GM18870 (cell line): Measurements from ENCODE around the gene ESR2.

ENCODE experiments used
- ATAC-seq: cut with Tn5 transposase; IDR thresholded peaks from one replicate; pipeline ENCODE4 v1.9.1; 2021; ENCODE audit warnings: moderate library complexity; ENCODE audit not compliant: unreplicated experiment

The ESR2 gene

DNA sequence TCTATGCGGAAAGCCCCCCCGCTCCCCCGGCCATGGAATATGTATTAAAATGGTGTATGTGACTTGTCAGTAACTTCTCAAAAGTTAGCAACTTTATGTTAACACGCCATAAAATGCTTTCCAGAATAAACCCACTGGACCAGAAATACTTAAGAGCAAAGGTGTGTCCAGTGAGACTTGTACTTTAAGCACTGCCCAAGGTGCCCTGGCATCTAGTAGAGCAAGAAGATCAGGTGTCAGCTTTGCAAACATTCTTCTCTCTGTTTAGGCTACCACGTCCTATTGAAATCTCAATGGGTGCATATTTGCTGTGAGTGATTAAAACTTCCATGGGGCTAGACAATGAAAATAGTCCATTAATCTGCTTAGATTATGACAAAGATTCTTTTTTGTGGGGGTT is 201.2 kb downstream of the ESR2 start:
- no peak for ATAC-seq

DNA sequence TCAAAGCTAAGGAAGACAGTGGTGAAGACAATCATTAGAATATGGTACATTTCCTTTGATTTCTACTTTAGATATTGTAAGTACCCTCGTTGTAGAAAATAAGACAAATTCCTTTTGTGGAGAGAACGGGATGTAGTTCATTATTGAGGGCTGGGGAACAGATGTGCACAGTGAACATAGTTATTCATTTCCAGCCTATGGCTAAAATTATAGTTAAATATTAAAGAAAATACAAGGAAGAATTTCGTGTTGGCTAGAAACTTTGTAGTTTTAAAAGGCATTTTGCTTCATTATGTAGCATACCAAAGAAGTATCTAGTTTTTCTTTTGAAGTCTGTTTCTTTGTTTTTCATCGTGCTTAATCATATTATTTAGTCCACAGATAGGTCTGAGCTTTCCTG is 201.8 kb downstream of the ESR2 start:
- no peak for ATAC-seq

DNA sequence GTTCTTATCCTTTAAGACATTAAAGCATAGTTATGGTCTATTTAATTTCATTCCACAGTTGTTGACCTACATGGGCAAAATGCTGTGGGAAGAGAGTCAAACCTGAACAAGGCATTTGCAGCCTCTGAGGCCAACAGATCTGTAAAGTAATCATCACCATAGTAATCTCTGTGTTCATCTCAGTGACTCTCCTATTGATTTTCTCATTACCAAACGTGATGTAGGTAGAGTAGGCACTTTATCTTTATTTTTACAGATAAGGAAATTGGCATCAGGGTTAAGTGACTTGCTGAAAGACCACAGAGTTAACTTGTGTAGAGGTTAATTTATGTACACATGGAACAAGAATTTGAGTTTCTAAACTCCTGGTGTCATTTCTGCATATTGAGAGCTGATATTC is 203.0 kb downstream of the ESR2 start:
- ATAC-seq, result no peak

DNA sequence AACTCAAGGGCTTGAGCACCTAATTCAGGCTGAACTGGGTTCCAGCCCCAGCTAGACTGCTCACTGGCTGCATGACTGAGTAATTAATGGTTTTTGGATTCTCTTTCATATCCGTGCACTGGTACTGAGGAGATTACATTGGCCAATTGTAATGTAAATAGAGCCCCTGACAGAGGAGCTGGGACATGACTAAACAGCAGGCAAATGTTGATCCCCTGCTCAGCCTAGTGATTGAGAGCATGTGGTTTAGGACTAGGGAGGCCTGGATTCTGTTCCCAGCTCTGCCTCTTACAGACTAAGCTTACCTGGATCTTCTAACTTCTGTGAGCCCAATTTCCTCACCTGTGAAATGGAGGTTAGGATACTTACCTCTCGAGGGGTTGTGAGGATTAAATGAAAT is 204.3 kb downstream of the ESR2 start:
- ATAC-seq, result no peak

DNA sequence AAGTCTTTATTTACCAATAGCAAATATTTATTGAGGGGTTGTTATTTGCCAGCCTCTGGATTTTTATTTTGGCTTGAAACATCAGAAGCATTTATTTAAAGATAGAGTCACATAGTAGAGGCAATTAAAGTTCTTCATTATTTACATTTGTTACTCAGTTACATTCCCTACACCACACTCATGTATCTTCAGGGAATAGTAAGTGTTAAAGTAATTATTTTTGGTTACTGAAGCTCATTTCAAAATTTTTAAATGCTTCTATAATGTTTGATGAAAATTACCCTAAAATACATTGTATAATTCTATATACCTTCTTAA is 205.6 kb downstream of the ESR2 start:
- no peak for ATAC-seq

DNA sequence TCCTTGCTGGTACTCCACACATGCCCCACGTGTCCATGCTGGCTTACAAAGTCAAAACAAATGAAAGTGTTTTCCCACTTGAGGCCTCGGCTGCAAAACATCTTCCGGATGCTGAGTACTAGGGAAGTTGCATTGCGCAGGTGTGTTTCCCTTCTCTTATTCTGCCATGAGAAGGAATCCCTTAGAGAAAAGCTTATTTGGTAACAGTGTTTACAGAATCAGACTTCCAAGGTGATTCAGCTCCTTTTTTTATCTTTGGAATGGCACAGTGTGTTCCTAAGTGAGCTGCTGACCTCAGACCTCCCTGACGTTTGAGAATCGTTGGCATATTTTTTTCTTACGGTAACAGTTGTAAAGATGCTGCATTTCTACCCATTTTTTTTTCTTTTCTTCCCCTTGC is 211.3 kb downstream of the ESR2 start:
- no peak for ATAC-seq

DNA sequence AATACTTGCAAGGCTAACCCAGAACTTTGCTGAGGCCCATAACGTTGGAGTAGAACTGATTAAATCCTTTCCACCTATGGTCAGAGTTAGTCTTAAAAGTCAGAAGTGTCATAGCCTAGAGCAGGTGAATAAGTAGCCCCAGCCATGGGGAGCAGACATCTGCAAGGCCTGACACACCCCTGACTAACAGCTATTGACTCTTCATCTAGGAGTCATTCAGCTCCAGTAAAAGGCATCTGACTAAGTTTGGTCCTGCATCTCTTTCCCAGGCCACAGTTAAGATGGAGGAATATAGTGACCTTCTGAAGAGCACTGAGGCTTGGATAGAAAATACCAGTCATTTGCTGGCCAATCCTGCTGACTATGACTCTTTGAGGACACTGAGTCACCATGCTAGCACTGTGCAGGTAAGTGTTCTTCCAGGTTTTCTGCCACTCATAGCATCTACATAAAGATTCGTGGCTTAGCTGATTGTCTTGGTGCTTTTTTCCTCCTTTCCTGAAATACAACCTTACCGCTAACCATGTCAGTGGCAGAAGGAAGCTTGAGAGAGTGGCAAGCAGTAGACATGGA is 212.9 kb downstream of the ESR2 start:
- no peak for ATAC-seq

DNA sequence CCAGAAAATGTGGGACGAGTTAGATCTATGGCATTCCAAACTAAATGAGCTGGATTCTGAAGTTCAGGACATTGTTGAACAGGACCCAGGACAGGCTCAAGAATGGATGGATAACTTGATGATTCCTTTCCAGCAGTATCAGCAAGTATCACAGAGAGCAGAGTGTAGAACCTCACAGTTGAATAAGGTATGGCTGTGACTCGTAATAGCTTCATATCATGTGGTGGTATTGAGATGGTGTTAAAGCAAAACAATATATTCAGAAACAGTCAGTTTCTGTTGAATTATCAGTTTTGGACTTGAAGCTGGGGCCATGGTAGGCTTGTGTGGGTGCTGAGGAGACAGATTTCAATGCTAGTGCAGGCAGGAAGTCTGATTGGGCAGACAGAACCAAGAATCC is 213.7 kb downstream of the ESR2 start:
- ATAC-seq, result no peak

DNA sequence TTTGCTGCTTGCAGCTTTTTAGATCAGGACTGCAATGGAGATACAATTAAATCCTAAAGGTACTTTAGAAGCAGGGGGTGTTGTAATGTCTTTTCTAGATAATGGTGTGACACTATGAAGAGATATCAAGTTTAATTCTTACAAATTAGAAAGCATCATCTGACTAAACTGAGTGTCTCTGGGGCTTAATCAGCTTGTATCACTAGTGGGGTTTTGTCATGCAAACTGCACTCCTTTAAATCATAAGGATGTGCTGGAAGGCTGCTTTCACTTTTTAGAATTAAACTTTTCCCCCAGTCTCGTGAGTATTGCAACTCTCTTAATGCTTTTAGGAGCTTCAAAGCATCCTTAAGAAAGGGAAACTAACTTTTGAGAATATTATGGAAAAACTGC is 218.6 kb downstream of the ESR2 start:
- ATAC-seq, result no peak

DNA sequence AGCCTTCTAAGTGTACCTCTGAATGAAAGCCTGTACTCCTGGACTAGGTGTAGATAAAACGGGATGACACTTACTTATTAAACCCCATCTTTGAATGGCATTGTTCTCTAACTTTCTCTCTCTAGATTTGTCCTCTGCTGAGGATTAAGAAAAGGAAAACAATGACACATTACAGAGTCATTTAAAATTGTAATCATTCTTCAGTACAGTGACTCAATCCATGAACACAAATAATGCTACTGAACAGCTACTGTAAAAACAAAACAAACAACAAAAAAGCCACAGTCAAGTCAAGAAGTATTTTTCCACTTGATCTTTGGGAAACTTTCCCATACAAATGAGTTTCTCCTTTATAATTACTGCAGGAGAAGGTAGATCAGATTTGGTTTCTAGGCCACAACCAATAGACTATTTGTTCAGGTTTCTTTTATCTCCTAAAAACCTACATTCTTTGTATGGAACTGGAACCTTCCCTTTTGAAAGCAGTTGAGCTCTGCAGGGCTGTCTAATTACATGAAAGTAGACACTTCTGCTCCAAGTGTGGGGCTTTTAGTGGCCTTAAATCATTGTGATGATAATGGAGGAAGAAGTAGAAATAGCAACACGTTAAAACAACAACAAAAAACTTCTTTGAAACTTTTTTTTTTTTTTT is 219.1 kb downstream of the ESR2 start:
- ATAC-seq, result no peak

DNA sequence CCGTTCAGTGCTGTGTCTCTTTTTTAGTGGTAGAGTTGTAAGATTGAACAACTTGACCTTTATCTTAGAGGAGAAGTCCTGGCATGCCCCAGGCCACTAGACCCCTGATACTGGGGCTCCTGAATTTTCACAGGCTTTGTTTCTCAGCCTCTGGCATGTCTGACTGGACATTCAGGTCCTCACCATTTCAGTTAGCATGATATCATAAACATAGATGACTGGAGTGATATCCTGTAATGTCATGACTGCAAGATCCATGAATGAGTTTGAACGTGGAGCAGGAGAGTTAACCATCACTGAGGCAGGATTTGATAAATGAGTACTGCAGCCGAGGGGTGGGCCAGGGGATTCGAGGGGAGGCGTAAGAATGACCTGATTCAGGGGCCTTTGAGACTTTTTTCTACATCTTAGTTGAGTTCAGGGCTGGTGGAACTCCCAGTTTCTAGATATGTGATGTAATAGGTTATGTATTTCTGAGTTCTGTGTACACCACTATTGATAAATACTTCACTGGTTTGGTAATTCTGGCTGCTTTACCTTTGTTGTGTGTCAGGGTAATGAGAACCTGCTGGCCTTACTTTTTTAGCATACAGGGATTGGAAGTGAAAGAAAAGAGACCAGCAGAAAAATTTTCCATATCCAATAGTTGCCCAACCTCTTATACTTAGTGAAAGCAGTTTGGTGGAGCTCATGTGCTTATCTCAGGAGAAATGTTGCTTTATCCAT is 224.4 kb downstream of the ESR2 start:
- no peak for ATAC-seq

DNA sequence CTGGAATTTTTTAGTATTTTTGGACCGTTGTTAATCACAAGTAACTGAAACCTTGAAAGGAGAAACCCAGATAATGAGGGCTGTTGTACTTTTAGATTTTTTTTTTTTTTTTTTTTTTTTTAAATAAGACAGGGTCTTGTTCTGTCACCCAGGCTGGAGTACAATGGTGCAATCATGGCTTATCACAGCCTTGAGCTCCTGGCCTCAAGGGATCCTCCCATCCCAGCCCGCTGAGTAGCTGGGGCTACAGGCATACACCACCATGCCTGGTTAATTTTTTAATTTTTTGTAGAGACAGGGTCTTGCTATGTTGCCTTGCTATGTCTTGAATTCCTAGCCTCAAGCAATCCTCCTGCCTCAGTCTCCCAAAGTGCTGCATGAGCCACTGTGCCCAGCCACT is 229.7 kb downstream of the ESR2 start:
- no peak for ATAC-seq

DNA sequence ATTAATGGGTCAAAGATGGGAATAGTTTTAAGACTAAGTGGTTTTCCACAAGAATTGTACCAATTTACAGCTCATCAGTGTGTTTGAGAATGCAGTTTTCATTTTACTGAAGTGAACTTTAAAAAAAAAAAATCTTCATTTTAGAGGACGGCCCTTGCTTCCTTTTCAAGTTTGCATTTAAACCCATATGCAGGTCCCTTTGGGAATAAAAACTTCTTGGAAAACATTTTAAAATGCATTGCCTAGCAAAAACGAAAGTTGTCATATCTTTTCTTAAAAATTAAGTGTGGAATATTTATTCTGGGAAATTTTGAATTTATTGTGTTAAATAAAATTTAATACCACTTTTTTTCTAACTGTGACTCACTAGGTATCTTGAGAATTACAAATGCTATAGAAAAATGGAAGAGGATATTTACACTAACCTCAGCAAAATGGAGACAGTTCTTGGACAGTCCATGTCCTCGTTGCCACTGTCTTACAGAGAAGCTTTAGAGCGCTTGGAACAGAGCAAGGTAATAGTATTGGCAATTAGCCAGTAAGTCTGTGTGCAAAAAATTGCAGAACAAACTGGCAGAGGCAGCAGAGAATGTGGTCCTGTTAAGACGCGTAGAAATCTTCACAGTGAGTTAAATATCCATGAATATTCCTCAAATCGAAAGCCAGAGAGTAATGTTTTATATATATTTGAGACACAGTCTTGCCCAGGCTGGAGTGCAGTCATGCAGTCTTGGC is 231.6 kb downstream of the ESR2 start:
- no peak for ATAC-seq

DNA sequence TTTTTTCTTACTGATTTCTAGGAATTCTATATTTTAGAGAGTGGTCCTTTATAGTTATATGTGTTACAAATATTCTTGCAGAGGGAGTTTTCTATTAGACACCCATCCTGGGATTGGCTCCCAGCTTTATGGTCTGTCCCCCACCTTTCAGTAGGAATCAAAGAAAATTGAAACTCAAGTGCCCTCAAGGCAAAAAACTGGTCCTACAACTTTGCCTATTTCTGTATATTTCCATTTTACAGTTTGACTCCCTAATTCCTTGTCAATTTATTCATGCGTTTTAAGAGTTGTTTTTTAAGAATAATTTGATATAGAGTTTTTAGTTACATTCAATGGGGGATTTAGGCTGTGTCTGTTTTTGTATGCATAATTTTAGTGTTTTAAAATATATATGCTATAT is 232.5 kb downstream of the ESR2 start:
- no peak for ATAC-seq

DNA sequence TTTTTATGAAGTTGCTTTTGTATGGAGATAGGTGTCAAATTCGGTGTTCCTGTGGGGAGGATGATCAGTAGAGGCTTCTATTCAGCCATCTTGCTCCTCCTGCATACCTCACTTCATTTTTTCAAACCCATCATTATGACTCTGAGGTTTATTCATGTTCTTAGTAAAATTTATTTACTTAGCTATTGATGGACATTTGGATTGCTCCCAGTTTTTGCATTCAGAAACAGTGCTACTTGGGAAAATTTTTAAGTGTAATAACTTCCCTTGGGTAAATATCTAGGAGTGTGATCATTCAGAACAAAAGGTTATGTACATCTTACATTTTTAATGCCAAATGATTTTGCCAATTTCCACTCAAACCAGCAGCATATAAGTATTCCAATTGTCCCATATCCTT is 233.1 kb downstream of the ESR2 start:
- no peak for ATAC-seq

DNA sequence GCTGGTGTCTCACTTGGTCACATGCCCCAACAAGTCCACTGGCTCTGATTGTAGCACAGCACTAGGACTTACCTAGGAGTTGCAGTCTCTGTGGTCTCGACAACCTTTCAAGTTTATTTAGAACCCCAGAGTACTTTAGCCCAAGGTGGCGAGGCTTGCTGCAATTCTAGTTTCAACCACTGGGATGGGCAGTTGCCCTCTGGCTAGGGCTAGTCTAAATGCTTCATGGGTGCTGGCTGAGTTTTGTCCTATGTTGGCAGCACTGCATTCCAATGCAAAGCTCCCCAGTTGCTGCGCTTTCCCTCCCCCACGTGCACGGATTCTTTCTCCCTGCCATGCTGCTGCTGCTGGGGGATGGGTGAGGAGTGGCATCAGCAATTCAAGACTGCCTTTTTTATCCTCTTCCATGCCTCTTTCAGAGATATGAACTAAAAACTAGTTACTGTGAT is 233.5 kb downstream of the ESR2 start:
- no peak for ATAC-seq

DNA sequence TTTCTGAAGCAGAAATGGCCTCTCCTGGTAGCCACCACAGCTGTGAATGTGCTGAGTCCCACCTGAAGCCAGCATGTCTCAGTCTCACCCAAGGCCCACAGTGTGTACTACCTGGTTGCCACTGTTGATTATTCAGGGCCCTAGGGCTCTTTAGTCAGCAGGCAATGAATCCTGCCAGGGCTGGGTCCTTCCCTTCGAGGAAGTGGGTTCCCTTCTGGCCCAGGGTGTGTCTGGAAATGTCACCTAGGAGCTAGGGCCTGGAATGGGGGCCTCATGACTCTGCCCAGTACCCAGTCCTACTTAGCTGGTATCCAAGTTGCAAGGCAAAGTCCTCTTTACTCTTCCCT is 234.0 kb downstream of the ESR2 start:
- ATAC-seq, result no peak

DNA sequence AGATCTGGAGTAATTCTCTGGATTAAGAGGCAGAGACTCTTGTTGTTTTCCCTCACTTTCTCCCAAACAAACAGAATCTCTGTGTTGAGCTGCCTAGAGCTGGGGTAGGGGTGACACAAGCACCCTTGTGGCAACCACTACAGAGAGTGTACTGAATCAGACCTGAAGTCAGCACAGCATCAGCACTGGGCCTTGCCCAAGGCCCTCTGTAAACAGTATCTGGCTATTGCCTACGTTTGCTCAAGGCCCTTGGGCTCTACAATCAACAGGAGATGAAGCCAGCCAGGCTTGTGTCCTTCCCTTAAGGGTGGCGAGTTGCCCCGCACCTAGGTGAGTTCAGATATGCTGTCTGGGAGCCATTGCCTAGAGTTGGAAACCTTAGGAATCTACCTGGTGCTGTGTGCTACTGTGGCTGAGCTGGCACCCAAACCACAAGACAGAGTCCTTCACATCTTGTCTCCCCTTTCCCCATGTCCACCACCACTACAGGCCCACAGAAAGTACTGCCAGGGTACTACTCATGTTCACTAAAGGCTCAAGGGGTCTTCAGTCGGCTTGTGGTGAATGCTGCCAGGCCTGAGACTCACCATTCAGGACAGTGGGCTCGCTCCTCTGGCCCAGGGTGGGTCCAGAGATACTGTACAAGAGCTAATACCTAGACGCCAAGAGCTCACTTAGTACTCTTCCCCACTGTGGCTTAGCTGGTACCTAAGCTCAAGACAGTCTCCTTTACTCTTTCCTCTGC is 234.5 kb downstream of the ESR2 start:
- no peak for ATAC-seq

DNA sequence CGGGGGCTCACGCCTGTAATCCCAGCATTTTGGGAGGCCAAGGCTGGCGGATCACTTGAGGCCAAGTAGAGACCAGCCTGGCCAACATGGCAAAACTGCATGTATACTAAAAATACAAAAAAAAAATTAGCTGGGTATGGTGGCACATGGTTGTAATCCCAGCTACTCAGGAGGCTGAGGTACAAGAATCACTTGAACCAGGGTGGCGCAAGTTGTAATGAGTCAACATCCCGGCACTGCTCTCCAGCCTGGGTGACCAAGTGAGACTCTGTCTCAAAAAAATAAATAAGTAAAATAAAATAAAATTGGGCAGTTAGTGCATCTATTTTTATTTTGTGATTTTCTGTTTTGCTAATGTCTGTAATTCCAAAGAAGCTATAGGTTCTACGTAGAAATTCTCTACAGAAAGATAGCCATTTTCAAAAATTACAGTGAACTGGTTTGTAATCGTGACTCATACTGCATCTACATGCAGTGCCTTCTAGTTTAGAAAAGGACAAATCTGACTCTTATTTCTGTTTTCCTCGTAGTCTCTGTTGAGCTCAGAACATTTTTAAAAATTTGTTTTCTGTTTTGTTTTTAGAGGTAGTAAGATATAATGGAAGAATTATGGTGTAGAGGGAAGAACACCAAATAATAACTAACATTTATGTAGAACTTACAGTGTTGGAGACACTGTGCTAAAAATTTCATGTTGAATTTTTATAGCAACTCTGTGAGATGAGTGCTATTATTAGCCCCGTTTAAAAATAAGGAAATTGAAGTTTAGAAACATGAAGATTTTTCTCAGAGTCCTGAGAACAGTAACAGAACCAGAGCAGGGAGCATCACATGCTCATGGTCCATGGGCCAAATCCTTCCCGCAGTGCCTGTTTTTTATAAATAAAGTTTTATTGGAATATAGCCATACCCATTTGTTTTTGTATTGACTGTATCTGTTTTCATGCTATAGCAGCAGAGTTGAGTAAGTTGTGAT is 240.2 kb downstream of the ESR2 start:
- ATAC-seq, result no peak
